Calu3 (cell line): ENCODE data around the gene ACR. TPM values are rescaled to one million over a fixed set of nuclear protein-coding genes. Genes with fewer than 3 reads are reported as not detected.

ENCODE experiments used
- BruUV-seq: library from RNA; stranded (reverse); fragments of 400-500 nt; replicated peaks from 2 replicates; lab custom pipeline; 2021; lab: Mats Ljungman, UMichigan
- CTCF ChIA-PET: fragments of 300-600 bp; sonication (Branson Sonifier 250); formaldehyde crosslinking; loops from one replicate; lab custom pipeline; 2022; ENCODE audit warnings: antibody characterized with exemption; lab: Charles Lee
- DNase-seq: peaks from one replicate; pipeline ENCODE4 v3.0.0; 2022
- H3K27ac Mint-ChIP-seq: one replicate; pipeline ENCODE4 v1.8.0; 2022; ENCODE audit warnings: mixed read lengths; ENCODE audit not compliant: unreplicated experiment
- H3K27me3 Mint-ChIP-seq: one replicate; pipeline ENCODE4 v1.8.0; 2022; ENCODE audit warnings: mixed read lengths; ENCODE audit not compliant: unreplicated experiment
- H3K36me3 Mint-ChIP-seq: one replicate; pipeline ENCODE4 v1.8.0; 2022; ENCODE audit warnings: mild to moderate bottlenecking, moderate library complexity, mixed read lengths; ENCODE audit not compliant: insufficient read depth, unreplicated experiment
- H3K4me1 Mint-ChIP-seq: one replicate; pipeline ENCODE4 v1.8.0; 2022; ENCODE audit warnings: mild to moderate bottlenecking, low read depth, mixed read lengths; ENCODE audit not compliant: unreplicated experiment
- H3K4me3 Mint-ChIP-seq: one replicate; pipeline ENCODE4 v1.8.0; 2022; ENCODE audit warnings: mild to moderate bottlenecking, low read depth, moderate library complexity, mixed read lengths; ENCODE audit not compliant: unreplicated experiment
- H3K9me3 Mint-ChIP-seq: one replicate; pipeline ENCODE4 v1.8.0; 2022; ENCODE audit warnings: low read depth, mixed read lengths; ENCODE audit not compliant: unreplicated experiment
- CTCF ChIP-seq: fragments of 200-600 bp; IDR thresholded peaks from one replicate; pipeline ENCODE4 v1.8.0; 2022; ENCODE audit warnings: antibody characterized with exemption; ENCODE audit not compliant: unreplicated experiment
- intact Hi-C: fragments of 100-400 bp; cut with micrococcal nuclease; formaldehyde crosslinking; loops from one replicate; pipeline ENCODE4 v1.10.0; 2022; ENCODE audit not compliant: unreplicated experiment
- total RNA-seq: library from RNA; stranded (reverse); gene quantifications from 2 replicates; pipeline ENCODE4 v1.2.3, GENCODE V29; 2022

Gene ACR
- total RNA-seq, 1 experiment from 2014 or later, result not detected

GRCh38 chr22:50702261-50702671 is 35.7 kb upstream of the ACR start:
- CTCF ChIA-PET, result no interaction called here
- Mint-ChIP-seq H3K27ac (no peak overlapping the region), H3K36me3 (no peaks in the 10 kb centered on the region), H3K4me3 (no peak overlapping the region), H3K27me3 (peaks cover 40% of the 10 kb centered on the region), H3K4me1 (no peaks in the 10 kb centered on the region), H3K9me3 (no peaks in the 10 kb centered on the region)
- intact Hi-C loops, result no loop called here
- TF ChIP-seq CTCF, result no peak
- BruUV-seq, result no TSS peak
- no peak for DNase-seq

GRCh38 chr22:50702821-50703725 is 34.9 kb upstream of the ACR start:
- Mint-ChIP-seq H3K27me3 (peaks cover 40% of the 10 kb centered on the region), H3K4me1 (no peaks in the 10 kb centered on the region), H3K36me3 (no peaks in the 10 kb centered on the region), H3K9me3 (no peaks in the 10 kb centered on the region), H3K4me3 (no peak overlapping the region), H3K27ac (no peak overlapping the region)
- intact Hi-C loops, result no loop called here
- DNase-seq, result no peak
- CTCF ChIA-PET, result interaction anchor here (0.6 kb wide), 1 partner anchor 715 kb away, joined by 3 read pairs; no protein-coding TSS in a partner anchor
- TF ChIP-seq CTCF, result no peak
- no TSS peak for BruUV-seq

GRCh38 chr22:50703726-50704509 is 34.1 kb upstream of the ACR start:
- no peaks in the 10 kb centered on the region for H3K9me3 Mint-ChIP-seq
- peaks cover 40% of the 10 kb centered on the region for H3K27me3 Mint-ChIP-seq
- no peak overlapping the region for H3K27ac Mint-ChIP-seq
- no peaks in the 10 kb centered on the region for H3K4me1 Mint-ChIP-seq
- CTCF ChIA-PET, result no interaction called here
- H3K36me3 Mint-ChIP-seq, result no peaks in the 10 kb centered on the region
- no peak overlapping the region for H3K4me3 Mint-ChIP-seq
- BruUV-seq, result no TSS peak
- no peak for DNase-seq
- intact Hi-C loops, result no loop called here
- no peak for TF ChIP-seq CTCF

- no peaks in the 10 kb centered on the region for H3K9me3 Mint-ChIP-seq
- CTCF ChIA-PET, result no interaction called here
- H3K4me3 Mint-ChIP-seq, result no peak overlapping the region
- intact Hi-C loops, result no loop called here
- BruUV-seq, result no TSS peak
- H3K36me3 Mint-ChIP-seq, result no peaks in the 10 kb centered on the region
- H3K4me1 Mint-ChIP-seq, result no peaks in the 10 kb centered on the region
- DNase-seq, result no peak
- no peak for TF ChIP-seq CTCF
- H3K27ac Mint-ChIP-seq, result no peak overlapping the region
- peaks cover 41% of the 10 kb centered on the region for H3K27me3 Mint-ChIP-seq
Observed at GRCh38 chr22:50704510-50705218, 33.3 kb upstream of the ACR start.
